Peyer's patch (tissue), 4 donors: ENCODE data around the gene NKD1. TPM values are rescaled to one million over a fixed set of nuclear protein-coding genes. Genes with fewer than 3 reads are reported as not detected.

ENCODE experiments used
- DNase-seq, 3 donors: peaks; one replicate each; pipeline ENCODE4 v3.0.0-alpha.2; 2017 to 2019
- H3K27ac ChIP-seq, 4 donors: fragments of 200-600 bp; sonication (generic); one replicate each; pipeline ENCODE4 v1.5.1; 2016 to 2019
- H3K27me3 ChIP-seq, 2 donors: fragments of 200-600 bp; sonication (generic); one replicate each; pipeline ENCODE4 v1.5.1; 2019
- H3K36me3 ChIP-seq, 3 donors: fragments of 200-600 bp; sonication (generic); one replicate each; pipeline ENCODE4 v1.5.1; 2016 to 2019
- H3K4me1 ChIP-seq, 4 donors: fragments of 200-600 bp; sonication (generic); one replicate each; pipeline ENCODE4 v1.5.1; 2016 to 2019
- H3K4me3 ChIP-seq, 4 donors: fragments of 200-600 bp; sonication (generic); 1 replicate in 3 of 4; 2 replicates in 1 of 4; pipeline ENCODE4 v1.5.1; 2016 to 2019; ENCODE audit warnings: mild to moderate bottlenecking in 1 of 4
- H3K9me3 ChIP-seq, 4 donors: fragments of 200-600 bp; sonication (generic); one replicate each; pipeline ENCODE4 v1.5.1; 2016 to 2019; ENCODE audit warnings: mild to moderate bottlenecking in 1 of 4
- POLR2A ChIP-seq, 2 donors: fragments of 450-650 bp; IDR thresholded peaks; one replicate each; pipeline ENCODE4 v1.5.1; 2017; ENCODE audit warnings: antibody characterized with exemption in 2 of 2, mild to moderate bottlenecking in 2 of 2, moderate library complexity in 2 of 2
- total RNA-seq, 4 donors: library from RNA; depleted of rRNA; stranded (reverse); fragments of >200 nt; gene quantifications; one replicate each; pipeline ENCODE4 v1.1.0, GENCODE V29; 2016
- TF ChIP-seq, protein P1 (sequence below), 6 experiments: fragments of 450-650 bp in 4 of 6; fragments of 200-600 bp in 2 of 6; sonication (generic) in 1 of 6; IDR thresholded peaks; one replicate each; pipeline ENCODE4 v1.5.1; 2017 to 2019; ENCODE audit warnings: antibody characterized with exemption in 6 of 6, mild to moderate bottlenecking in 3 of 6, moderate library complexity in 1 of 6

The NKD1 gene
- total RNA-seq, 4 donors from 2014 or later: 1.7 to 4.0 (median 3.4) TPM

DNA sequence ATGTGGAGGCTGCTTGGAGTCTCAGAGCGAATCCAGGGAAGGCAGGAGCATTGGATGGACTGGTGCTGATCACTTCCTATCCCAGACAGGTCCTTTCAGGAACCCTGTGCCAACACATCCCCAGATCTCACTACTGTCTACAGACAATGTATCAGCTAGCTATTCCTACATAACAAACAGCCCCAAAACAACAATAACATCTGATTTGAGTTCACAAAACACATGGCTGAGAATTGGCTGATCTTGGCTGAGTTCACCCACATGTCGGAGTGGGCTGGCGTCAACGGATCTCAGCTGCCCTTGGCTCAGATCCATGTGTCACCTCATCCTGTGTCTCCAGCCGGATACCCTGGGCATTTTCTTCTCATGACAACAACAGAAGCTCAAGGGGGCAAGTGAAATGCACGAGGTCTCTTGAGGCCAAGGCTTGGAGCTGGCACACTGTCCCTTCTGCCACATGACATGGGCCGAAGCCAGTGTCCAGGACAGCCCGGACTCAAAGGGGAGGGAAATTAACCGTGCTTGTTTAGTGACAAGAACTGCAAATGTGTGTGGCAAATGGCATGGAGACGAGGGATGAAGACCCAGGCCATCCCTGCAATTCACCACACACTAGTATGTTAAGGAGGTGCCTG lies 114.2 kb downstream of the NKD1 start:
- TF ChIP-seq, protein P1, sequence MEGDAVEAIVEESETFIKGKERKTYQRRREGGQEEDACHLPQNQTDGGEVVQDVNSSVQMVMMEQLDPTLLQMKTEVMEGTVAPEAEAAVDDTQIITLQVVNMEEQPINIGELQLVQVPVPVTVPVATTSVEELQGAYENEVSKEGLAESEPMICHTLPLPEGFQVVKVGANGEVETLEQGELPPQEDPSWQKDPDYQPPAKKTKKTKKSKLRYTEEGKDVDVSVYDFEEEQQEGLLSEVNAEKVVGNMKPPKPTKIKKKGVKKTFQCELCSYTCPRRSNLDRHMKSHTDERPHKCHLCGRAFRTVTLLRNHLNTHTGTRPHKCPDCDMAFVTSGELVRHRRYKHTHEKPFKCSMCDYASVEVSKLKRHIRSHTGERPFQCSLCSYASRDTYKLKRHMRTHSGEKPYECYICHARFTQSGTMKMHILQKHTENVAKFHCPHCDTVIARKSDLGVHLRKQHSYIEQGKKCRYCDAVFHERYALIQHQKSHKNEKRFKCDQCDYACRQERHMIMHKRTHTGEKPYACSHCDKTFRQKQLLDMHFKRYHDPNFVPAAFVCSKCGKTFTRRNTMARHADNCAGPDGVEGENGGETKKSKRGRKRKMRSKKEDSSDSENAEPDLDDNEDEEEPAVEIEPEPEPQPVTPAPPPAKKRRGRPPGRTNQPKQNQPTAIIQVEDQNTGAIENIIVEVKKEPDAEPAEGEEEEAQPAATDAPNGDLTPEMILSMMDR (IDR thresholded peaks at IDR 0.05): no peak
- TF ChIP-seq POLR2A (IDR thresholded peaks at IDR 0.05): no peak
- Histone ChIP-seq H3K4me1 (no peaks in the 10 kb centered on the region), H3K9me3 (no peaks in the 10 kb centered on the region)

DNA sequence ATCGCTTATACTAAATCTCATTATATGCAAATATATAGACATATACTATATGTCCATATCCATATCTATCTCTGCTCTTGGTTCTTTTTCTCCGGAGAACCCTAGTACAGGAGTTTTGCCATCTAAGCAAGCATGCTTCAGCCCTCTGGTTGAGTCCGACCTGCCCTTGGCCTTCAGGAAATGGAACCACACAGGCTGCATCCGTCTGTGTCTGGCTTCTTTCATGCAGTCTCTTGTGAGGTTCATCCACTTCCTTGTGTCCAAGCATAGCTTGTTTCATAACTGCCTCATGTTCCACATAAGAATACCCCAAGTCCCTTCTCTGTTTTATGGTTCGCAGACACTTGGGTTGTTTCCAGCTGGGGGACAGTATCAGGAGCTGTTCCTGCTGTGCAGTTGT lies 116.1 kb downstream of the NKD1 start:
- Histone ChIP-seq H3K9me3 (no peaks in the 10 kb centered on the region), H3K4me3 (no peak overlapping the region), H3K36me3 (no peaks in the 10 kb centered on the region), H3K27me3 (no peaks in the 10 kb centered on the region), H3K4me1 (no peaks in the 10 kb centered on the region), H3K27ac (no peak overlapping the region)
- TF ChIP-seq POLR2A (IDR thresholded peaks at IDR 0.05): no peak
- TF ChIP-seq, protein P1 (IDR thresholded peaks at IDR 0.05): no peak
- no peak for DNase-seq

More for the DNA sequence above, 114.2 kb downstream of the NKD1 start:
- no peaks in the 10 kb centered on the region for H3K27me3 ChIP-seq
- no peak overlapping the region for H3K27ac ChIP-seq
- no peak for DNase-seq
- H3K36me3 ChIP-seq: no peaks in the 10 kb centered on the region
- no peak overlapping the region for H3K4me3 ChIP-seq

DNA sequence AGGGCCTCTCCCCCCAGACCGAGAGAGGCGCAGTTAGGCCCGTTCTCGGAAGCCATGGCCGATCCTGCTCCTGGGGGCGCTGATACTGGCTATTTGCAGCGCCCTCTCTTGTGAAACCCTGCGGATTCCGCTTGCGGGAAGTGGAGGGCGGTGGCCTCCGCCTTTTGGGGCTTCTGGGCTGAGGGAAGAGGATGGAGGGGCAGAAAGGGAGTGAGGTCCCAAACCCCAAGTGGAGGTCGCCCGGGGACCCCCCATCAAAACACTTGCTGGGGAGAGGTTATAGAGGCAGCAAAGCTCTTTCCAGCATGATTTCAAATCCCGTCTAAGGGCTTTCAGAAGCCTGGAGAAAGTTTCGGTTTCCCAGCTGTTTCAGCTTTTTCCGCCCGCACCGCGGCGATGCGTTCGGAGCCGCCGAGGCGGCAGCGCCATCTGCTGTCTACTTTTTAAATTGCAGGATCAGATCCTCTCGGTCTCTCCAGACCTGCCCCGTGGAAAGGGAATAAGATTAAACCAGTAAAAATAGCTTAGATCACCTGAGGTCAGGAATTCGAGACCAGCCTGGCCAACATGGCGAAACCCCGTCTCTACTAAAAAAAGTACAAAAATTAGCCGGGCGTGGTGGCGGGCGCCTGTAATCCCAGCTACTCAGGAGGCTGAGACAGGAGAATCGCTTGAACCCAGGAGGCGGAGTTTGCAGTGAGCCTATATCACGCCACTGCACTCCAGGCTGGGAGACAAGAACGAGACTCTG lies 117.1 kb downstream of the NKD1 start:
- DNase-seq: peak; percentile 68 to 90 (median 82)
- TF ChIP-seq POLR2A (IDR thresholded peaks at IDR 0.05): no peak
- TF ChIP-seq, protein P1 (IDR thresholded peaks at IDR 0.05): peak; percentile 78 to 94 (median 83)
- Histone ChIP-seq H3K27me3 (no peaks in the 10 kb centered on the region), H3K4me1 (no peaks in the 10 kb centered on the region), H3K9me3 (no peaks in the 10 kb centered on the region), H3K4me3 (peak overlapping the region; percentile 30 to 47 (median 38)), H3K36me3 (no peaks in the 10 kb centered on the region), H3K27ac (peak overlapping the region; percentile 5 to 36 (median 7))

DNA sequence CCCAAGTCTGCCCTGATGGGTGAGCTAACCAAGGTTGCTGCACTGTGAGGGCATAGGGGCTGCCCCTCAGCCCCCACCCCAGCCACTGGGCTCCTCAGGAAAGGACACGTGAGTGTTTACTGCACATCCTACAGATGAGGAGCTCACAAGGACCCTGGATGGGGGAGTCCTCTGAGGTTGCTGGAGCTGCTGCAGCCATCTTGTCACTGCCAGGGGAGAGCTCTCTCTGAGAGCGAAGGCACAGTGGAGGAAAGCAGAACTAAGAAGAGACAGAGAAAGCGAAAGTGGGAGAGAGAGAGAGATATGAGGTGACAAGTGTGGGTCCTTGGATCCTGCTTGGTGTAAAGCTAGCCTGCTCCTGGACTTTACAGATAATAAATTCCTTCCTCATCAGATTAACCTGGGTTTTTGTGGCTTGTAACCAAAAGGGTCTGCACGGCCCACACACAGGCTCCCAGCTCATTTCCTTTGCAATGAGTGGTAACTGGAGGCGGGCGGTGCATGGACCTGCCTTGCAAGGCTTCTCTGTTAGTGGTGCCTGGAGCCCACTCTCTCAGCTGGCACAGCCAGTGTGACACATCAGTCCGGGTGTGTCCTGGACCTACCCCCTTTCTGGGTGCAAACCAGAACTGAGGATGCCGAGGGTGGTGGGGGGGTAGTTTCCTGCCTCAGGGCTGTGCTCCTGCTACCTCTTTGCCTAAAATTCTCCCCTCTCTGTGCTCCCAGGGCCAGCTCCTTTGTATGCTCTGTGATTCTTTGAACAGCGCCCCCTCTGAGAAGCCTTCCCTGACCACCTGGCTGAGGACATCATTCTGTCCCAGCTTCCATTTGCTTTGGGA lies 118.7 kb downstream of the NKD1 start:
- Histone ChIP-seq H3K36me3 (no peaks in the 10 kb centered on the region), H3K9me3 (peaks cover 0 to 2% (median under 1%) of the 10 kb centered on the region in 4 donors), H3K4me1 (no peaks in the 10 kb centered on the region), H3K27me3 (no peaks in the 10 kb centered on the region), H3K27ac (peak overlapping the region in 3 of 4 donors; percentile 9 to 60 (median 43)), H3K4me3 (peak overlapping the region in 3 of 4 donors; percentile 6 to 16 (median 15))
- DNase-seq: no peak
- TF ChIP-seq, protein P1 (IDR thresholded peaks at IDR 0.05): no peak
- no peak for TF ChIP-seq POLR2A (IDR thresholded peaks at IDR 0.05)
